ENCODE results near the gene SOD1. TPM values are rescaled to one million over a fixed set of nuclear protein-coding genes. Genes with fewer than 3 reads are reported as not detected.
"Not testable (repeated sequence)": the region's sequence is repeated elsewhere in the genome, so short reads cannot be mapped to it uniquely, and the experiment has no call there.

The SOD1 gene
- total RNA-seq, 1 donor from 2014 or later, result 205 TPM

- DNase-seq (ENCODE audit: extremely low spot score, unreplicated experiment), result no peak
- no peaks in the 10 kb centered on the region for H3K27me3 Mint-ChIP-seq (ENCODE audit: unreplicated experiment)
- peaks cover 64% of the 10 kb centered on the region for H3K4me1 Mint-ChIP-seq (ENCODE audit: unreplicated experiment)
- no peak overlapping the region for H3K4me3 Mint-ChIP-seq (ENCODE audit: unreplicated experiment)
- no peak overlapping the region for H3K27ac Mint-ChIP-seq (ENCODE audit: unreplicated experiment)
- H3K9me3 Mint-ChIP-seq (ENCODE audit: unreplicated experiment), result no peaks in the 10 kb centered on the region
- peaks cover 43% of the 10 kb centered on the region for H3K36me3 Mint-ChIP-seq (ENCODE audit: unreplicated experiment)
- TF ChIP-seq CTCF (IDR thresholded peaks at IDR 0.05), result no peak
Measured at GRCh38 chr21:31663584-31664249, 4.2 kb downstream of the SOD1 start.

GRCh38 chr21:31665397-31665796 is 5.9 kb downstream of the SOD1 start:
- H3K27ac Mint-ChIP-seq (ENCODE audit: unreplicated experiment), result peak overlapping the region; percentile 47
- H3K4me3 Mint-ChIP-seq (ENCODE audit: unreplicated experiment), result no peak overlapping the region
- peaks cover 55% of the 10 kb centered on the region for H3K4me1 Mint-ChIP-seq (ENCODE audit: unreplicated experiment)
- no peaks in the 10 kb centered on the region for H3K9me3 Mint-ChIP-seq (ENCODE audit: unreplicated experiment)
- H3K27me3 Mint-ChIP-seq (ENCODE audit: unreplicated experiment), result no peaks in the 10 kb centered on the region
- DNase-seq (ENCODE audit: extremely low spot score, unreplicated experiment), result no peak
- H3K36me3 Mint-ChIP-seq (ENCODE audit: unreplicated experiment), result peaks cover 48% of the 10 kb centered on the region
- no peak for TF ChIP-seq CTCF (IDR thresholded peaks at IDR 0.05)

- not testable (repeated sequence) for DNase-seq (ENCODE audit: extremely low spot score, unreplicated experiment); H3K4me3 Mint-ChIP-seq (ENCODE audit: unreplicated experiment); H3K9me3 Mint-ChIP-seq (ENCODE audit: unreplicated experiment); H3K27ac Mint-ChIP-seq (ENCODE audit: unreplicated experiment); H3K27me3 Mint-ChIP-seq (ENCODE audit: unreplicated experiment)
- peaks cover 50% of the 10 kb centered on the region for H3K4me1 Mint-ChIP-seq (ENCODE audit: unreplicated experiment)
- peaks cover 51% of the 10 kb centered on the region for H3K36me3 Mint-ChIP-seq (ENCODE audit: unreplicated experiment)
Measured at GRCh38 chr21:31665869-31666268, 6.4 kb downstream of the SOD1 start.

- no peak for DNase-seq (ENCODE audit: extremely low spot score, unreplicated experiment)
- Mint-ChIP-seq H3K27ac (ENCODE audit: unreplicated experiment) (no peak overlapping the region), H3K4me1 (ENCODE audit: unreplicated experiment) (peaks cover 43% of the 10 kb centered on the region), H3K27me3 (ENCODE audit: unreplicated experiment) (no peaks in the 10 kb centered on the region), H3K4me3 (ENCODE audit: unreplicated experiment) (no peak overlapping the region), H3K36me3 (ENCODE audit: unreplicated experiment) (peaks cover 50% of the 10 kb centered on the region), H3K9me3 (ENCODE audit: unreplicated experiment) (no peaks in the 10 kb centered on the region)
- no peak for TF ChIP-seq CTCF (IDR thresholded peaks at IDR 0.05)
Measured at GRCh38 chr21:31666445-31667010, 7.0 kb downstream of the SOD1 start.

- DNase-seq (ENCODE audit: extremely low spot score, unreplicated experiment), result no peak
- Mint-ChIP-seq H3K27ac (ENCODE audit: unreplicated experiment) (no peak overlapping the region), H3K27me3 (ENCODE audit: unreplicated experiment) (no peaks in the 10 kb centered on the region), H3K4me3 (ENCODE audit: unreplicated experiment) (no peak overlapping the region), H3K9me3 (ENCODE audit: unreplicated experiment) (no peaks in the 10 kb centered on the region), H3K4me1 (ENCODE audit: unreplicated experiment) (peaks cover 37% of the 10 kb centered on the region), H3K36me3 (ENCODE audit: unreplicated experiment) (peaks cover 46% of the 10 kb centered on the region)
- TF ChIP-seq CTCF (IDR thresholded peaks at IDR 0.05), result no peak
Measured at GRCh38 chr21:31667132-31667531, 7.6 kb downstream of the SOD1 start.
